ENCODE data around the gene SHISA5. TPM values are rescaled to one million over a fixed set of nuclear protein-coding genes. Genes with fewer than 3 reads are reported as not detected.

SHISA5 gene
- total RNA-seq, 1 experiment from 2014 or later = 137 TPM

GRCh38 chr3:48503401-48504050, 448 bp downstream of the SHISA5 start:
- peak overlapping the region; percentile 80; the same call in 1 of the 2 replicates for H3K27ac Mint-ChIP-seq
- no peak for TF ChIP-seq TEAD4 (CRISPR knock-in tag; IDR thresholded peaks at IDR 0.05)
- TF ChIP-seq GRHL2 (CRISPR knock-in tag; IDR thresholded peaks at IDR 0.05; ENCODE audit: insufficient replicate concordance, severe bottlenecking) = no peak
- TF ChIP-seq ZNF138 (CRISPR knock-in tag; conservative IDR thresholded peaks at IDR 0.05) = peak; percentile 57; the same call in 1 of the 2 replicates
- TF ChIP-seq, protein P1, sequence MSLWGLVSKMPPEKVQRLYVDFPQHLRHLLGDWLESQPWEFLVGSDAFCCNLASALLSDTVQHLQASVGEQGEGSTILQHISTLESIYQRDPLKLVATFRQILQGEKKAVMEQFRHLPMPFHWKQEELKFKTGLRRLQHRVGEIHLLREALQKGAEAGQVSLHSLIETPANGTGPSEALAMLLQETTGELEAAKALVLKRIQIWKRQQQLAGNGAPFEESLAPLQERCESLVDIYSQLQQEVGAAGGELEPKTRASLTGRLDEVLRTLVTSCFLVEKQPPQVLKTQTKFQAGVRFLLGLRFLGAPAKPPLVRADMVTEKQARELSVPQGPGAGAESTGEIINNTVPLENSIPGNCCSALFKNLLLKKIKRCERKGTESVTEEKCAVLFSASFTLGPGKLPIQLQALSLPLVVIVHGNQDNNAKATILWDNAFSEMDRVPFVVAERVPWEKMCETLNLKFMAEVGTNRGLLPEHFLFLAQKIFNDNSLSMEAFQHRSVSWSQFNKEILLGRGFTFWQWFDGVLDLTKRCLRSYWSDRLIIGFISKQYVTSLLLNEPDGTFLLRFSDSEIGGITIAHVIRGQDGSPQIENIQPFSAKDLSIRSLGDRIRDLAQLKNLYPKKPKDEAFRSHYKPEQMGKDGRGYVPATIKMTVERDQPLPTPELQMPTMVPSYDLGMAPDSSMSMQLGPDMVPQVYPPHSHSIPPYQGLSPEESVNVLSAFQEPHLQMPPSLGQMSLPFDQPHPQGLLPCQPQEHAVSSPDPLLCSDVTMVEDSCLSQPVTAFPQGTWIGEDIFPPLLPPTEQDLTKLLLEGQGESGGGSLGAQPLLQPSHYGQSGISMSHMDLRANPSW (CRISPR knock-in tag; conservative IDR thresholded peaks at IDR 0.05; ENCODE audit: low read depth) = no peak
- TF ChIP-seq, protein P2, sequence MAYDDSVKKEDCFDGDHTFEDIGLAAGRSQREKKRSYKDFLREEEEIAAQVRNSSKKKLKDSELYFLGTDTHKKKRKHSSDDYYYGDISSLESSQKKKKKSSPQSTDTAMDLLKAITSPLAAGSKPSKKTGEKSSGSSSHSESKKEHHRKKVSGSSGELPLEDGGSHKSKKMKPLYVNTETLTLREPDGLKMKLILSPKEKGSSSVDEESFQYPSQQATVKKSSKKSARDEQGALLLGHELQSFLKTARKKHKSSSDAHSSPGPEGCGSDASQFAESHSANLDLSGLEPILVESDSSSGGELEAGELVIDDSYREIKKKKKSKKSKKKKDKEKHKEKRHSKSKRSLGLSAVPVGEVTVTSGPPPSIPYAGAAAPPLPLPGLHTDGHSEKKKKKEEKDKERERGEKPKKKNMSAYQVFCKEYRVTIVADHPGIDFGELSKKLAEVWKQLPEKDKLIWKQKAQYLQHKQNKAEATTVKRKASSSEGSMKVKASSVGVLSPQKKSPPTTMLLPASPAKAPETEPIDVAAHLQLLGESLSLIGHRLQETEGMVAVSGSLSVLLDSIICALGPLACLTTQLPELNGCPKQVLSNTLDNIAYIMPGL (CRISPR knock-in tag; IDR thresholded peaks at IDR 0.05) = peak; percentile 5; the same call in 1 of the 2 replicates
- TF ChIP-seq ETV6 (CRISPR knock-in tag; IDR thresholded peaks at IDR 0.05) = 0 out of 2 replicates have a peak, but pooled peaks have one; percentile 31
- peaks cover 7% of the 10 kb centered on the region for H3K36me3 Mint-ChIP-seq
- ChIA-PET POLR2A (interaction anchor here (0.6 to 2.8 kb wide), 3 partner anchors 30 to 57 kb away, joined by 4 to 21 read pairs (median 10); partner anchors contain the start of gene ATRIP), CTCF (interaction anchor here (1.7 to 9.1 kb wide), 3 partner anchors 29 to 132 kb away, joined by 5 to 168 read pairs (median 13); partner anchors contain the start of gene SLC26A6)
- DNase-seq (ENCODE audit: low spot score) (peak; percentile 57), ATAC-seq (peak; percentile 29)
- H3K27me3 Mint-ChIP-seq (ENCODE audit: low read depth) = no peaks in the 10 kb centered on the region; the same call in none of the 2 replicates
- peaks cover 1% of the 10 kb centered on the region for H3K9me3 Mint-ChIP-seq
- peaks cover 36% of the 10 kb centered on the region for H3K4me1 Mint-ChIP-seq
- peak overlapping the region; percentile 82 for H3K4me3 Mint-ChIP-seq

- TF ChIP-seq, protein P3, sequence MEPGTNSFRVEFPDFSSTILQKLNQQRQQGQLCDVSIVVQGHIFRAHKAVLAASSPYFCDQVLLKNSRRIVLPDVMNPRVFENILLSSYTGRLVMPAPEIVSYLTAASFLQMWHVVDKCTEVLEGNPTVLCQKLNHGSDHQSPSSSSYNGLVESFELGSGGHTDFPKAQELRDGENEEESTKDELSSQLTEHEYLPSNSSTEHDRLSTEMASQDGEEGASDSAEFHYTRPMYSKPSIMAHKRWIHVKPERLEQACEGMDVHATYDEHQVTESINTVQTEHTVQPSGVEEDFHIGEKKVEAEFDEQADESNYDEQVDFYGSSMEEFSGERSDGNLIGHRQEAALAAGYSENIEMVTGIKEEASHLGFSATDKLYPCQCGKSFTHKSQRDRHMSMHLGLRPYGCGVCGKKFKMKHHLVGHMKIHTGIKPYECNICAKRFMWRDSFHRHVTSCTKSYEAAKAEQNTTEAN (CRISPR knock-in tag; IDR thresholded peaks at IDR 0.05) = no peak
- TF ChIP-seq ETV6 (CRISPR knock-in tag; IDR thresholded peaks at IDR 0.05) (no peak), ZNF317 (CRISPR knock-in tag; IDR thresholded peaks at IDR 0.05; ENCODE audit: borderline replicate concordance, low read depth) (no peak), SOX15 (CRISPR knock-in tag; IDR thresholded peaks at IDR 0.05) (no peak), CBFB (CRISPR knock-in tag; IDR thresholded peaks at IDR 0.05; ENCODE audit: low read depth) (no peak), E2F4 (CRISPR knock-in tag; IDR thresholded peaks at IDR 0.05; ENCODE audit: borderline replicate concordance, low read depth) (no peak), ZNF416 (CRISPR knock-in tag; IDR thresholded peaks at IDR 0.05) (no peak), PRRX2 (CRISPR knock-in tag; IDR thresholded peaks at IDR 0.05) (no peak), KAT7 (CRISPR knock-in tag; IDR thresholded peaks at IDR 0.05; ENCODE audit: borderline replicate concordance) (no peak), ZNF138 (CRISPR knock-in tag; conservative IDR thresholded peaks at IDR 0.05) (no peak), RELA (CRISPR knock-in tag; IDR thresholded peaks at IDR 0.05; ENCODE audit: borderline replicate concordance) (no peak), NFYB (CRISPR knock-in tag; conservative IDR thresholded peaks at IDR 0.05; ENCODE audit: low read depth) (no peak)
- TF ChIP-seq, protein P4, sequence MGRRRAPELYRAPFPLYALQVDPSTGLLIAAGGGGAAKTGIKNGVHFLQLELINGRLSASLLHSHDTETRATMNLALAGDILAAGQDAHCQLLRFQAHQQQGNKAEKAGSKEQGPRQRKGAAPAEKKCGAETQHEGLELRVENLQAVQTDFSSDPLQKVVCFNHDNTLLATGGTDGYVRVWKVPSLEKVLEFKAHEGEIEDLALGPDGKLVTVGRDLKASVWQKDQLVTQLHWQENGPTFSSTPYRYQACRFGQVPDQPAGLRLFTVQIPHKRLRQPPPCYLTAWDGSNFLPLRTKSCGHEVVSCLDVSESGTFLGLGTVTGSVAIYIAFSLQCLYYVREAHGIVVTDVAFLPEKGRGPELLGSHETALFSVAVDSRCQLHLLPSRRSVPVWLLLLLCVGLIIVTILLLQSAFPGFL (CRISPR knock-in tag; IDR thresholded peaks at IDR 0.05; ENCODE audit: borderline replicate concordance) = no peak
- H3K27me3 Mint-ChIP-seq (ENCODE audit: low read depth) = no peaks in the 10 kb centered on the region; the same call in none of the 2 replicates
- no peak for ATAC-seq
- peaks cover 34% of the 10 kb centered on the region for H3K4me1 Mint-ChIP-seq
- peaks cover 7% of the 10 kb centered on the region for H3K9me3 Mint-ChIP-seq
- POLR2A ChIA-PET = interaction anchor here (2.8 kb wide), 1 partner anchor 29 kb away, joined by 21 read pairs; no protein-coding TSS in a partner anchor
- DNase-seq (ENCODE audit: low spot score) = no peak
- peaks cover 13% of the 10 kb centered on the region for H3K36me3 Mint-ChIP-seq
- no peak overlapping the region for H3K27ac Mint-ChIP-seq
- CTCF ChIA-PET = interaction anchor here (9.1 kb wide), 1 partner anchor 29 kb away, joined by 168 read pairs; no protein-coding TSS in a partner anchor
- peak overlapping the region; percentile 82 for H3K4me3 Mint-ChIP-seq
Observed at GRCh38 chr3:48502728-48503168, 1.2 kb downstream of the SHISA5 start.
